Measurements from ENCODE around the gene METRN.
A peak's percentile ranks its signal among the peaks of the same experiment; 100 is the strongest.
"Not testable (repeated sequence)": the region's sequence is repeated elsewhere in the genome, so short reads cannot be mapped to it uniquely, and the experiment has no call there.

METRN gene

GRCh38 chr16:739560-740458, 24.9 kb downstream of the METRN start:
- no peak for DNase-seq

- DNase-seq: no peak
Measured at GRCh38 chr16:740459-740763, 25.5 kb downstream of the METRN start.

- DNase-seq: peak; percentile 91 to 95
Measured at GRCh38 chr16:740764-741505, 26.0 kb downstream of the METRN start, which contains the start of gene CIAO3. Gene CIAO3 (minus strand): TSS chr16:740997. CDS start chr16:740985, 12 bp downstream.

GRCh38 chr16:741986-742629, 27.2 kb downstream of the METRN start:
- no peak for DNase-seq

- DNase-seq: not testable (repeated sequence)
Measured at GRCh38 chr16:742894-743293, 28.0 kb downstream of the METRN start.

GRCh38 chr16:743794-744500, 29.0 kb downstream of the METRN start:
- no peak for DNase-seq

- DNase-seq: no peak
Measured at GRCh38 chr16:745739-746138, 30.8 kb downstream of the METRN start.

GRCh38 chr16:746637-747036, 31.7 kb downstream of the METRN start:
- DNase-seq: no peak

GRCh38 chr16:747978-748746, 33.2 kb downstream of the METRN start:
- DNase-seq: no peak

GRCh38 chr16:749010-749409, 34.1 kb downstream of the METRN start:
- no peak for DNase-seq

- DNase-seq: no peak
Measured at GRCh38 chr16:750485-750884, 35.6 kb downstream of the METRN start.

GRCh38 chr16:751152-752006, 36.5 kb downstream of the METRN start:
- DNase-seq: no peak

GRCh38 chr16:752007-752312, 37.0 kb downstream of the METRN start:
- DNase-seq: no peak

GRCh38 chr16:754121-754607, 39.2 kb downstream of the METRN start:
- not testable (repeated sequence) for DNase-seq

- no peak for DNase-seq
Measured at GRCh38 chr16:754656-755055, 39.7 kb downstream of the METRN start.

GRCh38 chr16:756428-756827, 41.5 kb downstream of the METRN start:
- no peak for DNase-seq

GRCh38 chr16:759110-759910, 44.4 kb downstream of the METRN start:
- DNase-seq: no peak

- no peak for DNase-seq
Measured at GRCh38 chr16:760065-760464, 45.1 kb downstream of the METRN start.

GRCh38 chr16:760545-761343, 45.8 kb downstream of the METRN start, which contains the start of gene MSLN:
Gene MSLN (plus strand): TSS chr16:760734. CDS start chr16:762681, 1,947 bp downstream.
- no peak for DNase-seq

All from NCI-H187 (cell line).